HEK293 (cell line): Measurements from ENCODE around the gene PEPD.

Source experiments
- CTCF ChIA-PET: fragments of 350-600 bp; formaldehyde crosslinking; extraction: SDS; loops from one replicate; lab custom pipeline; 2021; ENCODE audit warnings: antibody characterized with exemption; lab: Yijun Ruan, JAX
- POLR2A ChIA-PET: fragments of 300-600 bp; formaldehyde crosslinking; extraction: SDS; loops from one replicate; lab custom pipeline; 2020; ENCODE audit warnings: antibody characterized with exemption, inconsistent platforms; lab: Yijun Ruan, JAX
- H3K27ac ChIP-seq: fragments of 200-500 bp; sonication (Bioruptor generic); 2 replicates; pipeline ENCODE4 v1.5.1; 2014; ENCODE audit warnings: low read depth, low read length, control low read depth, inconsistent platforms; ENCODE audit errors: extremely low read depth
- H3K36me3 ChIP-seq, 2 experiments: fragments of 200-500 bp in 1 of 2; sonication (Bioruptor generic) in 1 of 2; 1 replicate in 1 of 2; 2 replicates in 1 of 2; pipeline ENCODE4 v1.5.1; 2014 to 2017; ENCODE audit warnings: inconsistent platforms in 2 of 2, low read length in 2 of 2; ENCODE audit not compliant: control insufficient read depth in 2 of 2, insufficient read depth in 1 of 2
- H3K4me1 ChIP-seq: fragments of 200-500 bp; sonication (Bioruptor generic); 2 replicates; pipeline ENCODE4 v1.5.1; 2014; ENCODE audit warnings: mild to moderate bottlenecking, low read length, inconsistent platforms; ENCODE audit not compliant: control insufficient read depth, insufficient read depth
- H3K4me3 ChIP-seq: 2 replicates; pipeline ENCODE4 v1.5.1; 2011; ENCODE audit warnings: low read depth, mild to moderate bottlenecking, control low read depth, low read length, moderate library complexity
- H3K9me3 ChIP-seq: fragments of 200-500 bp; sonication (Bioruptor generic); 2 replicates; pipeline ENCODE4 v1.5.1; 2014; ENCODE audit warnings: low read depth, low read length, inconsistent platforms; ENCODE audit not compliant: control insufficient read depth, insufficient read depth
- EGR2 ChIP-seq: fragments of 450-650 bp; formaldehyde crosslinking; IDR thresholded peaks from 2 replicates; pipeline ENCODE4 v1.5.1; 2016; ENCODE audit warnings: low read depth, missing biosample characterization, missing genetic modification characterization
- PRDM10 ChIP-seq: fragments of 450-650 bp; formaldehyde crosslinking; IDR thresholded peaks from 2 replicates; pipeline ENCODE4 v1.5.1; 2016; ENCODE audit warnings: missing biosample characterization, missing genetic modification characterization
- SCRT2 ChIP-seq: fragments of 450-650 bp; formaldehyde crosslinking; IDR thresholded peaks from 2 replicates; pipeline ENCODE4 v1.5.1; 2016; ENCODE audit warnings: missing biosample characterization, missing genetic modification characterization
- ZBTB20 ChIP-seq: fragments of 450-650 bp; formaldehyde crosslinking; IDR thresholded peaks from 2 replicates; pipeline ENCODE4 v1.5.1; 2016; ENCODE audit warnings: missing biosample characterization, missing genetic modification characterization
- ZIC2 ChIP-seq: fragments of 450-650 bp; formaldehyde crosslinking; IDR thresholded peaks from 2 replicates; pipeline ENCODE4 v1.5.1; 2016; ENCODE audit warnings: missing biosample characterization, missing genetic modification characterization
- ZNF112 ChIP-seq: fragments of 450-650 bp; formaldehyde crosslinking; IDR thresholded peaks from 2 replicates; pipeline ENCODE4 v1.5.0; 2017; ENCODE audit warnings: missing biosample characterization, missing genetic modification characterization
- ZNF19 ChIP-seq: fragments of 450-650 bp; formaldehyde crosslinking; IDR thresholded peaks from 2 replicates; pipeline ENCODE4; 2016; ENCODE audit warnings: missing biosample characterization, missing genetic modification characterization, low read depth
- ZNF2 ChIP-seq: fragments of 450-650 bp; formaldehyde crosslinking; IDR thresholded peaks from 2 replicates; pipeline ENCODE4 v1.5.1; 2016; ENCODE audit warnings: missing biosample characterization, missing genetic modification characterization
- ZNF266 ChIP-seq: fragments of 450-650 bp; formaldehyde crosslinking; IDR thresholded peaks from 2 replicates; pipeline ENCODE4 v1.5.1; 2016; ENCODE audit warnings: missing biosample characterization, missing genetic modification characterization, low read depth
- ZNF280D ChIP-seq: fragments of 450-650 bp; formaldehyde crosslinking; IDR thresholded peaks from 2 replicates; pipeline ENCODE4 v1.5.1; 2016; ENCODE audit warnings: missing biosample characterization, missing genetic modification characterization
- ZNF324 ChIP-seq: fragments of 450-650 bp; formaldehyde crosslinking; IDR thresholded peaks from 2 replicates; pipeline ENCODE4 v1.5.1; 2016; ENCODE audit warnings: missing biosample characterization, missing genetic modification characterization
- ZNF350 ChIP-seq: fragments of 450-650 bp; formaldehyde crosslinking; IDR thresholded peaks from 2 replicates; pipeline ENCODE4 v1.5.0; 2017; ENCODE audit warnings: missing biosample characterization, mild to moderate bottlenecking, missing genetic modification characterization
- ZNF362 ChIP-seq: fragments of 450-650 bp; formaldehyde crosslinking; IDR thresholded peaks from 2 replicates; pipeline ENCODE4 v1.5.1; 2016; ENCODE audit warnings: missing biosample characterization, missing genetic modification characterization
- ZNF398 ChIP-seq: fragments of 450-650 bp; formaldehyde crosslinking; IDR thresholded peaks from 2 replicates; pipeline ENCODE4 v1.5.1; 2017; ENCODE audit warnings: missing biosample characterization, missing genetic modification characterization
- ZNF433 ChIP-seq: fragments of 450-650 bp; formaldehyde crosslinking; IDR thresholded peaks from 2 replicates; pipeline ENCODE4 v1.5.1; 2016; ENCODE audit warnings: missing biosample characterization, missing genetic modification characterization, low read depth
- ZNF530 ChIP-seq: fragments of 450-650 bp; formaldehyde crosslinking; IDR thresholded peaks from 2 replicates; pipeline ENCODE4 v1.5.1; 2016; ENCODE audit warnings: low read depth, missing biosample characterization, missing genetic modification characterization
- ZNF596 ChIP-seq: fragments of 450-650 bp; IDR thresholded peaks from 2 replicates; pipeline ENCODE4 v1.5.0; 2018; ENCODE audit warnings: missing biosample characterization, mild to moderate bottlenecking, missing genetic modification characterization, moderate library complexity
- ZNF600 ChIP-seq: fragments of 450-650 bp; formaldehyde crosslinking; IDR thresholded peaks from 2 replicates; pipeline ENCODE4 v1.5.1; 2016; ENCODE audit warnings: missing biosample characterization, missing genetic modification characterization
- ZNF621 ChIP-seq: fragments of 450-650 bp; formaldehyde crosslinking; IDR thresholded peaks from 2 replicates; pipeline ENCODE4 v1.5.1; 2017; ENCODE audit warnings: missing biosample characterization, missing genetic modification characterization
- ZNF658 ChIP-seq: fragments of 450-650 bp; formaldehyde crosslinking; IDR thresholded peaks from 2 replicates; pipeline ENCODE4; 2016; ENCODE audit warnings: missing biosample characterization, missing genetic modification characterization
- ZNF792 ChIP-seq: fragments of 450-650 bp; formaldehyde crosslinking; IDR thresholded peaks from 2 replicates; pipeline ENCODE4 v1.5.1; 2016; ENCODE audit warnings: missing biosample characterization, missing genetic modification characterization

The PEPD gene

GRCh38 chr19:33441277-33441699, 80.3 kb downstream of the PEPD start:
- Histone ChIP-seq H3K27ac (no peak overlapping the region), H3K36me3 (peaks cover 0 to 4% of the 10 kb centered on the region in 2 experiments; a peak in 1 of 3 replicates), H3K9me3 (no peaks in the 10 kb centered on the region), H3K4me1 (peaks cover 21% of the 10 kb centered on the region), H3K4me3 (no peak overlapping the region)
- TF ChIP-seq ZNF433 (tag by site-specific recombination) (0 out of 2 replicates have a peak, but pooled peaks have one; percentile 4), ZNF2 (tag by site-specific recombination) (no peak), ZNF792 (tag by site-specific recombination) (0 out of 2 replicates have a peak, but pooled peaks have one; percentile 23), ZNF266 (tag by site-specific recombination) (no peak)
- ChIA-PET CTCF (interaction anchor here (0.6 to 2.7 kb wide), 5 partner anchors 9 to 337 kb away, joined by 3 to 18 read pairs (median 3); no protein-coding TSS in a partner anchor), POLR2A (no interaction called here)

GRCh38 chr19:33440682-33441081, 80.9 kb downstream of the PEPD start:
- peaks cover 23% of the 10 kb centered on the region for H3K4me1 ChIP-seq
- peaks cover 0 to 4% of the 10 kb centered on the region in 2 experiments; a peak in 1 of 3 replicates for H3K36me3 ChIP-seq
- no peak overlapping the region for H3K27ac ChIP-seq
- TF ChIP-seq ZNF112 (tag by site-specific recombination) (no peak), SCRT2 (tag by site-specific recombination) (peak; percentile 92), ZNF530 (tag by site-specific recombination) (no peak)
- CTCF ChIA-PET, result interaction anchor here (0.6 to 2.7 kb wide), 4 partner anchors 10 to 337 kb away, joined by 3 to 18 read pairs (median 3); no protein-coding TSS in a partner anchor
- H3K4me3 ChIP-seq, result no peak overlapping the region
- H3K9me3 ChIP-seq, result no peaks in the 10 kb centered on the region
- POLR2A ChIA-PET, result no interaction called here

GRCh38 chr19:33440241-33440640, 81.3 kb downstream of the PEPD start:
- ChIA-PET POLR2A (no interaction called here), CTCF (interaction anchor here (0.7 to 2.7 kb wide), 3 partner anchors 10 to 338 kb away, joined by 3 to 18 read pairs (median 3); no protein-coding TSS in a partner anchor)
- no peak overlapping the region for H3K27ac ChIP-seq
- TF ChIP-seq ZNF280D (tag by site-specific recombination) (no peak), ZNF658 (tag by site-specific recombination) (no peak), ZNF19 (tag by site-specific recombination) (no peak), ZNF600 (tag by site-specific recombination) (peak; percentile 54; the same call in 1 of the 2 replicates), PRDM10 (tag by site-specific recombination) (no peak), ZNF324 (tag by site-specific recombination) (no peak), ZIC2 (tag by site-specific recombination) (peak; percentile 22), ZBTB20 (tag by site-specific recombination) (no peak), ZNF596 (no peak), ZNF398 (tag by site-specific recombination) (no peak), ZNF621 (tag by site-specific recombination) (peak; percentile 15; the same call in 1 of the 2 replicates), ZNF362 (no peak), EGR2 (tag by site-specific recombination) (peak; percentile 29; the same call in 1 of the 2 replicates), ZNF350 (tag by site-specific recombination) (no peak)

More at GRCh38 chr19:33440241-33440640, 81.3 kb downstream of the PEPD start:
- H3K9me3 ChIP-seq, result no peaks in the 10 kb centered on the region
- no peak overlapping the region for H3K4me3 ChIP-seq
- H3K4me1 ChIP-seq, result peaks cover 27% of the 10 kb centered on the region
- H3K36me3 ChIP-seq, result peaks cover 0 to 4% of the 10 kb centered on the region in 2 experiments; a peak in 1 of 3 replicates
